SK-N-SH (cell line): ENCODE results near the gene SOBP. TPM values are rescaled to one million over a fixed set of nuclear protein-coding genes. Genes with fewer than 3 reads are reported as not detected.

Experiments used
- CTCF ChIA-PET: fragments of 300-600, 350-600 bp; formaldehyde crosslinking; extraction: SDS; loops from one replicate; lab custom pipeline; 2021; lab: Yijun Ruan, JAX
- POLR2A ChIA-PET: fragments of 350-600 bp; sonication (Branson Sonifier 250); formaldehyde crosslinking; extraction: SDS; loops from one replicate; lab custom pipeline; 2020; ENCODE audit warnings: antibody characterized with exemption, inconsistent platforms; lab: Yijun Ruan, JAX
- DNase-seq: peaks from one replicate; pipeline ENCODE4 v3.0.0; 2012
- H2AFZ ChIP-seq: fragments of 200-600 bp; sonication (generic); 2 replicates; pipeline ENCODE4 v1.8.1; 2016; ENCODE audit warnings: antibody characterized with exemption, mild to moderate bottlenecking, low read depth
- H3F3A ChIP-seq: fragments of 200-600 bp; sonication (generic); replicated peaks from 2 replicates; pipeline ENCODE3; 2016; ENCODE audit warnings: antibody characterized with exemption, mild to moderate bottlenecking; ENCODE audit not compliant: insufficient read depth
- H3K27ac ChIP-seq, 2 experiments: fragments of 200-500 bp in 1 of 2; fragments of 200-600 bp in 1 of 2; sonication (Bioruptor generic) in 1 of 2; sonication (generic), shearing (Covaris generic) in 1 of 2; 2 replicates each; pipeline versions ENCODE4 v1.5.1 to v1.6.1; 2014 to 2016; ENCODE audit warnings: low read depth in 2 of 2, inconsistent platforms in 1 of 2, low read length in 1 of 2, mild to moderate bottlenecking in 1 of 2, mixed read lengths in 1 of 2
- H3K27me3 ChIP-seq: fragments of 200-600 bp; sonication (generic), shearing (Covaris generic); 2 replicates; pipeline ENCODE4 v1.6.1; 2016; ENCODE audit warnings: mixed run types; ENCODE audit not compliant: insufficient read depth
- H3K36me3 ChIP-seq, 2 experiments: fragments of 200-500 bp in 1 of 2; fragments of 200-600 bp in 1 of 2; sonication (Bioruptor generic) in 1 of 2; sonication (generic) in 1 of 2; replicated peaks in 1 of 2; 2 replicates each; pipeline versions ENCODE3 to v1.5.1; 2014 to 2016; ENCODE audit warnings: low read length in 1 of 2, mild to moderate bottlenecking in 1 of 2; ENCODE audit not compliant: insufficient read depth in 2 of 2, control insufficient read depth in 1 of 2
- H3K4me1 ChIP-seq, 2 experiments: fragments of 200-500 bp in 1 of 2; fragments of 200-600 bp in 1 of 2; sonication (Bioruptor generic) in 1 of 2; sonication (generic), shearing (Covaris generic) in 1 of 2; 2 replicates each; pipeline versions ENCODE4 v1.5.1 to v1.6.1; 2014 to 2016; ENCODE audit warnings: low read depth in 1 of 2, low read length in 1 of 2, mixed run types in 1 of 2; ENCODE audit not compliant: insufficient read depth in 2 of 2, control insufficient read depth in 1 of 2
- H3K4me2 ChIP-seq: fragments of 200-600 bp; sonication (generic), shearing (Covaris generic); 2 replicates; pipeline ENCODE4 v1.6.1; 2017; ENCODE audit warnings: mixed run types
- H3K4me3 ChIP-seq, 2 experiments: fragments of 200-500 bp in 1 of 2; fragments of 200-600 bp in 1 of 2; sonication (Bioruptor generic) in 1 of 2; sonication (generic), shearing (Covaris generic) in 1 of 2; 2 replicates each; pipeline versions ENCODE4 v1.5.1 to v1.8.1; 2014 to 2016; ENCODE audit warnings: low read depth in 2 of 2, inconsistent platforms in 1 of 2, low read length in 1 of 2, mild to moderate bottlenecking in 1 of 2, mixed read lengths in 1 of 2, moderate library complexity in 1 of 2
- H3K79me2 ChIP-seq: fragments of 200-600 bp; sonication (generic); 2 replicates; pipeline ENCODE4 v1.8.1; 2017; ENCODE audit warnings: mild to moderate bottlenecking; ENCODE audit not compliant: insufficient read depth
- H3K9ac ChIP-seq: fragments of 200-600 bp; sonication (generic); 2 replicates; pipeline ENCODE4 v1.6.1; 2017; ENCODE audit warnings: mixed run types
- H3K9me2 ChIP-seq: fragments of 200-600 bp; sonication (generic); 2 replicates; pipeline ENCODE4 v1.6.1; 2017; ENCODE audit warnings: mixed run types
- H3K9me3 ChIP-seq: fragments of 200-600 bp; sonication (generic); 2 replicates; pipeline ENCODE4 v1.6.1; 2017; ENCODE audit warnings: mixed run types, mild to moderate bottlenecking, moderate library complexity
- H4K20me1 ChIP-seq: fragments of 200-600 bp; sonication (generic); 2 replicates; pipeline ENCODE4 v1.6.1; 2017; ENCODE audit warnings: mild to moderate bottlenecking, mixed run types; ENCODE audit not compliant: insufficient read depth
- ELF1 ChIP-seq: IDR thresholded peaks from 2 replicates; pipeline ENCODE4 v1.4.0; 2012
- FOSL2 ChIP-seq: IDR thresholded peaks from 2 replicates; pipeline ENCODE4 v1.4.0; 2012; ENCODE audit warnings: low read depth, mild to moderate bottlenecking, moderate library complexity, borderline replicate concordance
- MAX ChIP-seq: IDR thresholded peaks from 2 replicates; pipeline ENCODE4 v1.4.0; 2012; ENCODE audit warnings: low read depth
- MEF2A ChIP-seq: IDR thresholded peaks from 2 replicates; pipeline ENCODE4 v1.4.0; 2012; ENCODE audit warnings: low read depth, borderline replicate concordance
- MXI1 ChIP-seq: IDR thresholded peaks from 2 replicates; pipeline ENCODE4 v1.6.1; 2012; ENCODE audit warnings: mild to moderate bottlenecking, low read depth, low read length, improper control_type of control experiment
- POLR2AphosphoS5 ChIP-seq: IDR thresholded peaks from 2 replicates; pipeline ENCODE4 v1.6.1; 2012; ENCODE audit warnings: low read depth, low read length
- RAD21 ChIP-seq: IDR thresholded peaks from 2 replicates; pipeline ENCODE4 v1.6.1; 2012; ENCODE audit warnings: mild to moderate bottlenecking, low read length
- SIN3A ChIP-seq: IDR thresholded peaks from 2 replicates; pipeline ENCODE4 v1.6.1; 2012; ENCODE audit warnings: low read depth, mild to moderate bottlenecking, low read length, moderate library complexity, borderline replicate concordance
- TCF12 ChIP-seq: IDR thresholded peaks from 2 replicates; pipeline ENCODE4 v1.4.0; 2012
- TEAD4 ChIP-seq: IDR thresholded peaks from 2 replicates; pipeline ENCODE4 v1.4.0; 2012; ENCODE audit warnings: mild to moderate bottlenecking, borderline replicate concordance; ENCODE audit not compliant: insufficient read depth
- USF1 ChIP-seq: IDR thresholded peaks from 2 replicates; pipeline ENCODE4 v1.4.0; 2012; ENCODE audit warnings: low read depth, borderline replicate concordance
- YY1 ChIP-seq: IDR thresholded peaks from 2 replicates; pipeline ENCODE4 v1.4.0; 2012; ENCODE audit warnings: low read depth, mild to moderate bottlenecking
- ZBTB33 ChIP-seq: IDR thresholded peaks from 2 replicates; pipeline ENCODE4 v1.4.0; 2012; ENCODE audit warnings: low read depth, borderline replicate concordance
- WGBS: methylation state at CpG from one replicate; pipeline ENCODE4 v1.1.6; 2017; ENCODE audit warnings: low lambda C conversion rate; 5-methylcytosine and 5-hydroxymethylcytosine counted together
- polyA plus RNA-seq, 3 experiments: library from polyadenylated mRNA; depleted of rRNA; stranded (reverse); fragments of >200 nt; gene quantifications; 2 replicates each; pipeline ENCODE4 v1.2.3, GENCODE V29; 2012

The SOBP gene
- polyA plus RNA-seq, 1 of the 3 experiments (the other 2 are of a cell fraction), result 0.61 TPM

GRCh38 chr6:107488174-107488874 is 1.6 kb upstream of the SOBP start:
- Histone ChIP-seq H3K9me2 (no peaks in the 10 kb centered on the region), H2AFZ (peak overlapping the region; percentile 81), H3F3A (peaks cover 6% of the 10 kb centered on the region), H4K20me1 (peaks cover 4% of the 10 kb centered on the region; the same call in 1 of the 2 replicates), H3K9me3 (no peaks in the 10 kb centered on the region), H3K36me3 (no peaks in the 10 kb centered on the region), H3K4me2 (peak overlapping the region; percentile 91), H3K9ac (no peak overlapping the region; the same call in 1 of the 2 replicates), H3K4me1 (peaks cover 7 to 15% of the 10 kb centered on the region in 2 experiments; a peak in 3 of 4 replicates), H3K27ac (peak overlapping the region in 1 of 2 experiments; percentile 81; a peak in 1 of 4 replicates), H3K79me2 (no peaks in the 10 kb centered on the region), H3K27me3 (no peaks in the 10 kb centered on the region), H3K4me3 (peak overlapping the region; percentile 59 to 83)
- POLR2A ChIA-PET, result interaction anchor here (0.6 to 2.7 kb wide), 9 partner anchors 15 to 358 kb away, joined by 3 to 21 read pairs (median 4); partner anchors contain the start of gene PDSS2
- peak; percentile 41 for DNase-seq
- CTCF ChIA-PET, result interaction anchor here (0.9 to 8.3 kb wide), 17 partner anchors 8 to 460 kb away, joined by 3 to 35 read pairs (median 5); partner anchors contain the start of genes MTRES1 and PDSS2
- TF ChIP-seq POLR2AphosphoS5 (no peak), YY1 (no peak), FOSL2 (no peak), ELF1 (no peak), MEF2A (no peak), ZBTB33 (no peak), USF1 (no peak), MAX (no peak), TEAD4 (no peak), TCF12 (no peak), SIN3A (no peak)
- 30% methylated on average over 25 of the region's 27 CpGs for WGBS

GRCh38 chr6:107488875-107489635 is 862 bp upstream of the SOBP start:
- POLR2A ChIA-PET, result interaction anchor here (0.9 to 2.7 kb wide), 10 partner anchors 16 to 182 kb away, joined by 3 to 21 read pairs (median 4); partner anchors contain the start of gene PDSS2
- peak; percentile 82 for DNase-seq
- Histone ChIP-seq H3K36me3 (no peaks in the 10 kb centered on the region), H3K27me3 (no peaks in the 10 kb centered on the region), H3F3A (peaks cover 6% of the 10 kb centered on the region), H3K27ac (peak overlapping the region; percentile 30 to 81; a peak in 2 of 4 replicates), H3K9me3 (no peaks in the 10 kb centered on the region), H3K79me2 (no peaks in the 10 kb centered on the region), H3K4me3 (peak overlapping the region; percentile 59 to 83), H4K20me1 (peaks cover 4% of the 10 kb centered on the region; the same call in 1 of the 2 replicates), H2AFZ (peak overlapping the region; percentile 81), H3K4me1 (peaks cover 11 to 20% of the 10 kb centered on the region in 2 experiments), H3K4me2 (peak overlapping the region; percentile 91), H3K9me2 (no peaks in the 10 kb centered on the region), H3K9ac (peak overlapping the region; percentile 35; the same call in 1 of the 2 replicates)
- WGBS, result 0% methylated on average over 24 of the region's 51 CpGs
- CTCF ChIA-PET, result interaction anchor here (0.6 to 8.3 kb wide), 27 partner anchors 8 to 375 kb away, joined by 3 to 35 read pairs (median 3); partner anchors contain the start of gene PDSS2
- TF ChIP-seq TEAD4 (no peak), MXI1 (peak; percentile 54; the same call in 1 of the 2 replicates), RAD21 (peak; percentile 22; the same call in 1 of the 2 replicates)
